ENCODE data around the gene NHLH1. TPM values are rescaled to one million over a fixed set of nuclear protein-coding genes. Genes with fewer than 3 reads are reported as not detected.

NHLH1 gene
- total RNA-seq, 4 donors from 2014 or later: not detected

DNA sequence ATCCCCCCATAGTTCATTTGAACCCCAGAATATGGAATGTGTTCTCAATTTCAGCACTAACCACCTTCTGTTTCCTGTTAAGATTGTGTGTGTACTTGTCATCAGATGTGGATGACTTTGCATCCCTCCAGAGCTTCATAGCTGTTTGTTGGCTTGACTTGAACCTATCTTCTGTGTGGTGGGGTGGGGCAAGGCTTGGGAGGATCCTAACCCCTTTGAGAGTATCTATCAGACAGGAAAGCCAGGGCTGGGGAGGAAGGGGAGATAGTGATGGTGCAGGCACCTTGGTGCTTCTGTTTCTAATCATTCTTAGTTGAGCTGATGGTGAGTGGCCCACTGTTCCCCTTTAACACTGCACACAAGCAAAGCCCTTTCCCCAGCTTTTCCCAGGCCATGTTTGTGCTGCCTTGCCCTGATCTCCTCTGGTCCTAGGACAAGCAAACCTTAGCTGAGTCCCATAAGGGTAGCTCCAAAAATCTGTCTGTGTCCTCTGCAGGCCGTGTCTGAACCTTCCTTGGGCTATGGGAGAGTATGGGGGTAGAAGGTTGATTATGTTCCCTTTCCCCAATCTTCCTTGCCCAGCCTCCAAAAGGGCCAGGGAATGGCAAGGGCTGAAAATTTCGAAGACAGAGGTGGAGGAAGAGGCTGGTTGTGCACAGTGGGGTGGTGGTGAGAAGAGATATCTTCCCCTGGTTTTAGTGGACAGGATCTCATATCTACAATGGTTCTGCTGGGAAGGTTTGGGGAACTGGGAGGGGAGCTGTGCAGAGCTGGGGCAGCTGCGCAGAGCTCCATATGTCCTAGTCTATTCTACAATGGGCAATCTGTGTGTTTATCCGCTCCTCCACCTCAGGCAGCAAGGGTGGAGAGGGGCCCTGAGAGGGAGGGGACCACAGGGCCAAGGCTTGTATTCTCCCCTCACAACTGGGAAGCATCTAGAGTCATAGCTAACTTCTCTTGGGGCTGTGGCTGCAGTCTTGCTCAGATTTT lies 1.4 kb downstream of the NHLH1 start:
- H3K27ac ChIP-seq (replicated peaks in 1 of 4): no peak overlapping the region
- intact Hi-C loops (cut with DNase I): no loop called here
- H3K36me3 ChIP-seq: no peaks in the 10 kb centered on the region
- no peak overlapping the region for H3K4me3 ChIP-seq
- no peak for DNase-seq (ENCODE audit: extremely low spot score)
- TF ChIP-seq CTCF (IDR thresholded peaks at IDR 0.05) (no peak), POLR2A (IDR thresholded peaks at IDR 0.05; ENCODE audit: low read depth) (no peak), POLR2AphosphoS5 (IDR thresholded peaks at IDR 0.05) (no peak)
- no peaks in the 10 kb centered on the region for H3K4me1 ChIP-seq
- H3K27me3 ChIP-seq: peaks cover 0 to 45% (median 10%) of the 10 kb centered on the region in 4 donors
- 95% methylated on average over 4 of the region's 4 CpGs for WGBS
- H3K9me3 ChIP-seq: no peaks in the 10 kb centered on the region

DNA sequence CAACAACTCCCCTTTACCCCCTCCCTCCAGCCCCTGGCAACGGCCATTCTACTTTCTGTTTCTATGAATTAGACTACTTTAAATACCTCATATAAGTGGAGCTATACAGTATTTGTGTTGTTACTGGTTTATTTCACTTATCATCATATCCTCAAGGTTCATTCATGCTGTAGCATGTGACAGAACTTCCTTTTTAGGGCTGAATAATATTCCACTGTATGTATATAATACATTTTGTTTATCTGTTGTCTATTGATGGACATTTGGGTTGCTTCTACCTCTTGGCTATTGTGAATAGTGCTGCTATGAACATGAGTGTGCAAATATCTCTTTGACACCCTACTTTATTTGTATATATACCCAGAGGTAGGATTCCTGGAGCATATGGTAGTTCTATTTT lies 2.2 kb downstream of the NHLH1 start:
- Histone ChIP-seq H3K27me3 (peaks cover 0 to 46% (median 10%) of the 10 kb centered on the region in 4 donors), H3K9me3 (no peaks in the 10 kb centered on the region), H3K27ac (replicated peaks in 1 of 4) (no peak overlapping the region), H3K4me1 (no peaks in the 10 kb centered on the region), H3K4me3 (no peak overlapping the region), H3K36me3 (no peaks in the 10 kb centered on the region)
- intact Hi-C loops (cut with DNase I): no loop called here
- 100% methylated on average over 1 of the region's 1 CpG for WGBS
- TF ChIP-seq EP300 (IDR thresholded peaks at IDR 0.05) (no peak), POLR2AphosphoS5 (IDR thresholded peaks at IDR 0.05) (no peak)
- DNase-seq (ENCODE audit: extremely low spot score): no peak

GRCh38 chr1:160370561-160371345 lies 3.9 kb downstream of the NHLH1 start:
- no peaks in the 10 kb centered on the region for H3K36me3 ChIP-seq
- H3K4me3 ChIP-seq: no peak overlapping the region
- peaks cover 0 to 46% (median 10%) of the 10 kb centered on the region in 4 donors for H3K27me3 ChIP-seq
- H3K9me3 ChIP-seq: no peaks in the 10 kb centered on the region
- intact Hi-C loops (cut with DNase I): loop anchor here (10.0 kb wide), 1 partner anchor 286 kb away; the partner anchor contains the start of gene KCNJ9
- WGBS: 52% methylated on average over 7 of the region's 42 CpGs
- TF ChIP-seq POLR2A (IDR thresholded peaks at IDR 0.05; ENCODE audit: low read depth): no peak
- no peak for TF ChIP-seq EP300 (IDR thresholded peaks at IDR 0.05)
- no peak for TF ChIP-seq POLR2AphosphoS5 (IDR thresholded peaks at IDR 0.05)
- no peak for TF ChIP-seq CTCF (IDR thresholded peaks at IDR 0.05)
- no peak for DNase-seq (ENCODE audit: extremely low spot score)
- H3K4me1 ChIP-seq: peaks cover 0 to 14% (median 11%) of the 10 kb centered on the region in 4 donors
- H3K27ac ChIP-seq (replicated peaks in 1 of 4): no peak overlapping the region

DNA sequence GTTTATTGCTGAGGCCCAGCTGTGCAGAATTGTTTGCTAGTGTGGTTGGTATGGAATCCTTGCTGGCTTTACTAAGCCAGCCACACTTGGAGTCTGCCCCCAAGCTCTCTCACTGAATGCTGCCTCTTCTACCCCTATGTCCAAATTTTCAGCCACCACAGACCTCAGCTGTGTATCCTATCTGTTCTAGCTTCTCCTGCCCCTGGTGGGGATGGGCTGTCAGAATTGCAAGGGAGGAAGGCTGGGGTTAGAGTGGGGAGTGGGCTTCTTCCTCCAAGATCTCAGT lies 4.4 kb downstream of the NHLH1 start:
- H3K27me3 ChIP-seq: peaks cover 0 to 50% (median 10%) of the 10 kb centered on the region in 4 donors
- H3K4me1 ChIP-seq: peaks cover 5 to 19% (median 17%) of the 10 kb centered on the region in 4 donors
- no peak overlapping the region for H3K4me3 ChIP-seq
- no peaks in the 10 kb centered on the region for H3K36me3 ChIP-seq
- DNase-seq (ENCODE audit: extremely low spot score): no peak
- intact Hi-C loops (cut with DNase I): loop anchor here (10.0 kb wide), 1 partner anchor 286 kb away; the partner anchor contains the start of gene KCNJ9
- H3K27ac ChIP-seq (replicated peaks in 1 of 4): no peak overlapping the region
- TF ChIP-seq CTCF (IDR thresholded peaks at IDR 0.05) (no peak), POLR2A (IDR thresholded peaks at IDR 0.05; ENCODE audit: low read depth) (no peak), EP300 (IDR thresholded peaks at IDR 0.05) (no peak), POLR2AphosphoS5 (IDR thresholded peaks at IDR 0.05) (no peak)
- H3K9me3 ChIP-seq: no peaks in the 10 kb centered on the region

DNA sequence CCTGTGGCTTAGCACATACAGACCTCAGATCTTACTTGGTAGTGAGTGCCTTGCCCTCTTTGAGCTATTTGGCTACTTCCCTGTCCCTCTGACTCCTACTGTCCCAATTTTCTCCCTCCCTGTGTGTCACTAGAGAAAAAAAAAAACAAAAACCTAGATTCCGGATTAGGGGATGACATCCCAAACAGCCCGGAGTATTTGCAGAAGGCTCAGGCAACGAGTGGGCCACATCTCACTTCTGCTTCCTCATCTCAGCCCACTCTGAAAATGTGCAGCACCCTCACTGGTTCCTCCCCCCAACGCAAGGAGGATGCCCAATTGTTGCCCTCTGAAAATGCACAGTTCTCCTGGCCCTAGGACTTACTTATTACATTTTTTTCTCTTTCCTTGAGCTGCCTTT lies 4.9 kb downstream of the NHLH1 start:
- H3K4me1 ChIP-seq: peaks cover 6 to 22% (median 20%) of the 10 kb centered on the region in 4 donors
- no peak overlapping the region for H3K4me3 ChIP-seq
- H3K27ac ChIP-seq (replicated peaks in 1 of 4): no peak overlapping the region
- 72% methylated on average over 4 of the region's 4 CpGs for WGBS
- peaks cover 0 to 50% (median 10%) of the 10 kb centered on the region in 4 donors for H3K27me3 ChIP-seq
- intact Hi-C loops (cut with DNase I): loop anchor here (10.0 kb wide), 1 partner anchor 287 kb away; the partner anchor contains the start of gene KCNJ9
- TF ChIP-seq POLR2AphosphoS5 (IDR thresholded peaks at IDR 0.05) (no peak), CTCF (IDR thresholded peaks at IDR 0.05) (no peak), EP300 (IDR thresholded peaks at IDR 0.05) (no peak), POLR2A (IDR thresholded peaks at IDR 0.05; ENCODE audit: low read depth) (no peak)
- H3K9me3 ChIP-seq: no peaks in the 10 kb centered on the region
- H3K36me3 ChIP-seq: no peaks in the 10 kb centered on the region
- no peak for DNase-seq (ENCODE audit: extremely low spot score)

Data from esophagus muscularis mucosa (tissue), 4 donors.